COLO668 (cell line): ENCODE results near the gene RTP3.
"Not testable (repeated sequence)": the region's sequence is repeated elsewhere in the genome, so short reads cannot be mapped to it uniquely, and the experiment has no call there.

ENCODE experiments used
- DNase-seq: peaks from one replicate; lab custom pipeline; 2025; ENCODE audit not compliant: unreplicated experiment; lab: John Stamatoyannopoulos, UW

Gene RTP3

GRCh38 chr3:46490338-46491084, 7.3 kb upstream of the RTP3 start:
- DNase-seq, result no peak

GRCh38 chr3:46491089-46492070, 6.4 kb upstream of the RTP3 start:
- no peak for DNase-seq

- no peak for DNase-seq
These were observed 4.8 kb upstream of the RTP3 start for GRCh38 chr3:46492890-46493547.

GRCh38 chr3:46494491-46494890, 3.3 kb upstream of the RTP3 start:
- DNase-seq, result not testable (repeated sequence)

GRCh38 chr3:46495901-46496456, 1.8 kb upstream of the RTP3 start:
- no peak for DNase-seq

- peak; percentile 2 for DNase-seq
These were observed 825 bp upstream of the RTP3 start for GRCh38 chr3:46496746-46497555.

GRCh38 chr3:46498916-46499519, 1.2 kb downstream of the RTP3 start:
- DNase-seq, result no peak

GRCh38 chr3:46500656-46501635, 3.2 kb downstream of the RTP3 start:
- DNase-seq, result no peak

- no peak for DNase-seq
These were observed 3.9 kb downstream of the RTP3 start for GRCh38 chr3:46501702-46502101.

- DNase-seq, result no peak
These were observed 5.6 kb downstream of the RTP3 start for GRCh38 chr3:46503200-46503874.

GRCh38 chr3:46504789-46505188, 7.0 kb downstream of the RTP3 start:
- DNase-seq, result no peak

- no peak for DNase-seq
These were observed 8.2 kb downstream of the RTP3 start for GRCh38 chr3:46505953-46506352.

GRCh38 chr3:46506526-46506925, 8.8 kb downstream of the RTP3 start:
- no peak for DNase-seq

GRCh38 chr3:46508850-46509591, 11.2 kb downstream of the RTP3 start:
- DNase-seq, result no peak

GRCh38 chr3:46509661-46510187, 11.9 kb downstream of the RTP3 start:
- DNase-seq, result no peak

GRCh38 chr3:46512191-46512749, 14.5 kb downstream of the RTP3 start:
- no peak for DNase-seq

- DNase-seq, result no peak
These were observed 18.7 kb downstream of the RTP3 start for GRCh38 chr3:46516521-46516920.
